Right atrium auricular region (tissue), 2 donors: ENCODE results near the gene SH2D3A. TPM values are rescaled to one million over a fixed set of nuclear protein-coding genes. Genes with fewer than 3 reads are reported as not detected.
"Not testable (repeated sequence)": the region's sequence is repeated elsewhere in the genome, so short reads cannot be mapped to it uniquely, and the experiment has no call there.

Source experiments
- DNase-seq: peaks from one replicate; pipeline ENCODE4 v3.0.0-alpha.2; 2019; ENCODE audit warnings: low spot score
- H3K27ac ChIP-seq, 2 donors: fragments of 200-600 bp; sonication (generic); 1 replicate in 1 of 2; 2 replicates in 1 of 2; pipeline ENCODE4 v1.5.1; 2016 to 2019
- H3K27me3 ChIP-seq, 2 donors: fragments of 200-600 bp; sonication (generic); one replicate each; pipeline versions ENCODE4 v1.5.1 to v1.6.0; 2017 to 2019
- H3K36me3 ChIP-seq: fragments of 200-600 bp; sonication (generic); one replicate; pipeline ENCODE4 v1.5.1; 2016
- H3K4me1 ChIP-seq, 2 donors: fragments of 200-600 bp; sonication (generic); one replicate each; pipeline versions ENCODE4 v1.5.1 to v1.6.0; 2017 to 2019
- H3K4me3 ChIP-seq, 2 donors: fragments of 200-600 bp; sonication (generic); 1 replicate in 1 of 2; 2 replicates in 1 of 2; pipeline ENCODE4 v1.5.1; 2017 to 2019; ENCODE audit warnings: mild to moderate bottlenecking in 1 of 2, moderate library complexity in 1 of 2
- H3K9me3 ChIP-seq, 2 donors: fragments of 200-600 bp; sonication (generic); one replicate each; pipeline ENCODE4 v1.5.1; 2019
- total RNA-seq, 2 donors: library from RNA; depleted of rRNA; stranded (reverse); fragments of >200 nt; gene quantifications; one replicate each; pipeline ENCODE4 v1.1.0, GENCODE V29; 2016
- TF ChIP-seq, protein P1 (sequence below), 2 donors: fragments of 200-600 bp; sonication (generic); IDR thresholded peaks; one replicate each; pipeline ENCODE4 v1.5.1; 2019; ENCODE audit warnings: antibody characterized with exemption in 2 of 2

SH2D3A gene
- total RNA-seq, 2 donors from 2014 or later, result not detected

DNA sequence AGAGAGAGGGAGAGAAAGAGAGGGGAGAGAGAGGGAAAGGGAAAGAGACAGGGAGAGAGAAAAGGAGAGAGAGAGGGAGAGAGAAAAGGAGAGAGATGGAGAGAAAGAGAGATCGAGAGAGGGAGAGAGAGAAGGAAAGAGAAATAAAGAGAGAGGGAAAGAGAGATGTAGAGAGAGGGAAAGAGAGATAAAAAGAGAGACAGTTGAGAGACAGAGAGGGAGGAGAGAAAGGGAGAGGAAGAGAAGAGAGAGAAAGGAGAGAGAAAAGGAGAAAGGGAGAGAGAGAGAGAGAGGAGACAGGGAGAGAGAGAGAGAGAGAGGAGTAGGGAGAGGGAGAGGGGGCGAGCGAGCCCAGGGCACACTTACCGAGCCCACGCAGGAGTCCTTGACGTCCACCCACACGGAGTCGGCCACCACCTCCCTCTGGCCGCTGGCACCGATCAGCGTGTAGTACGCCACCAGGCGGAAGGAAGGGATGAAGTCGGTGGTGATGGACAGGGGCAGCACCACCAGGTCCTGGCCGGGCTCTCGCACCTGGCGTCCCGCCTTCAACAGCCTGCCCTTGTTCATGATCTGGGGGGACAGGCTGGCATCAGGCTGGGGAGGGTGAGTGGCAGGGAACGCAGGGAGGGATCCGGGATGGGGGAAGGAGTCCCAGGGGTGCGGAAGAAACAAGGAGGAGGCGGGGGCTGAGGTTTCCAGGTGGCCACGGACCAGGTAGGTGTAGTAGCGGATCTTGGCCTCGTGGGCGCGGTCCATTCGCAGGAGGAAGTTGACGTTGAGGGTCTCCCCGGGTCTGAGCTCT is 56.8 kb downstream of the SH2D3A start:
- no peak for DNase-seq
- TF ChIP-seq, protein P1, sequence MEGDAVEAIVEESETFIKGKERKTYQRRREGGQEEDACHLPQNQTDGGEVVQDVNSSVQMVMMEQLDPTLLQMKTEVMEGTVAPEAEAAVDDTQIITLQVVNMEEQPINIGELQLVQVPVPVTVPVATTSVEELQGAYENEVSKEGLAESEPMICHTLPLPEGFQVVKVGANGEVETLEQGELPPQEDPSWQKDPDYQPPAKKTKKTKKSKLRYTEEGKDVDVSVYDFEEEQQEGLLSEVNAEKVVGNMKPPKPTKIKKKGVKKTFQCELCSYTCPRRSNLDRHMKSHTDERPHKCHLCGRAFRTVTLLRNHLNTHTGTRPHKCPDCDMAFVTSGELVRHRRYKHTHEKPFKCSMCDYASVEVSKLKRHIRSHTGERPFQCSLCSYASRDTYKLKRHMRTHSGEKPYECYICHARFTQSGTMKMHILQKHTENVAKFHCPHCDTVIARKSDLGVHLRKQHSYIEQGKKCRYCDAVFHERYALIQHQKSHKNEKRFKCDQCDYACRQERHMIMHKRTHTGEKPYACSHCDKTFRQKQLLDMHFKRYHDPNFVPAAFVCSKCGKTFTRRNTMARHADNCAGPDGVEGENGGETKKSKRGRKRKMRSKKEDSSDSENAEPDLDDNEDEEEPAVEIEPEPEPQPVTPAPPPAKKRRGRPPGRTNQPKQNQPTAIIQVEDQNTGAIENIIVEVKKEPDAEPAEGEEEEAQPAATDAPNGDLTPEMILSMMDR (IDR thresholded peaks at IDR 0.05), result no peak
- Histone ChIP-seq H3K27ac (no peak overlapping the region), H3K4me1 (no peaks in the 10 kb centered on the region), H3K4me3 (no peak overlapping the region), H3K36me3 (no peaks in the 10 kb centered on the region), H3K27me3 (no peaks in the 10 kb centered on the region), H3K9me3 (no peaks in the 10 kb centered on the region)

DNA sequence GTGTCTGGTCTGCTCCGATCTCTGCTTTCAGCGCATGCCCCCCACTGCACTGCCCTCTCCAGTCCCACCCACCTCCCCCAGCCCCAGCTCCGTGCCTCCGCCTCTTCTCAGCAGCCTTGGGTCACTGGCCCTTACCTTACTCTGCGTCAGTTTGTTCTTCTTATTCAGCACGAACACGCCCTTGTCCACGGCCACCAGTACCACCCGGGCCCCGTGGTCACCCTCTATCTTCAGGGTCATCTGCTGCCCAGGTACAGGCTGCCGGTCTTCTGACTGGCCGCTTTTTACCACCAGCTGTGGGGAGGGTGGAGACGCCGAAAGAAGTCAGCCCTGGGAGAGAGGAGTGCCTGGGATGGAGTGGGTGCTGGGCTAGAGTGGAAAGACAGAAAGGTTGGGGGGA is 57.7 kb downstream of the SH2D3A start:
- no peak overlapping the region for H3K27ac ChIP-seq
- H3K9me3 ChIP-seq, result no peaks in the 10 kb centered on the region
- no peaks in the 10 kb centered on the region for H3K27me3 ChIP-seq
- H3K36me3 ChIP-seq, result no peaks in the 10 kb centered on the region
- TF ChIP-seq, protein P1 (IDR thresholded peaks at IDR 0.05), result no peak
- no peaks in the 10 kb centered on the region for H3K4me1 ChIP-seq
- no peak overlapping the region for H3K4me3 ChIP-seq
- DNase-seq, result no peak

DNA sequence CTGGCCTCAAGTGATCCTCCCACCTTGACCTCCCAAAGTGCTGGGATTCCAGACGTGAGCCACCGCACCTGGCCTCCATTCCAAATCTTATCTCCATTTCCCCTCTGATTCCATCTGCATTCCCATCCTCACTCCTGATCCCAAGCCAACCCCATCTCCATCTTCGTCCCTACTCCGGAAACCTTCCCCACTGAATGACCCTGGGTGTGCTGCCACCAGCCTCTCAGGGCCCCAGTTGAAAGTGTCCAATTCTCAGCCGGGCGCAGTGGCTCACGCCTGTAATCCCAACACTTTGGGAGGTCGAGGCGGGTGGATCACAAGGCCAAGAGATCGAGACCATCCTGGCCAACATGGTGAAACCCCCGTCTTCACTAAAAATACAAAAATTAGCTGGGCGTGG is 58.3 kb downstream of the SH2D3A start:
- H3K9me3 ChIP-seq, H3K4me1 ChIP-seq, DNase-seq, H3K4me3 ChIP-seq, H3K36me3 ChIP-seq, H3K27me3 ChIP-seq, H3K27ac ChIP-seq: not testable (repeated sequence)

DNA sequence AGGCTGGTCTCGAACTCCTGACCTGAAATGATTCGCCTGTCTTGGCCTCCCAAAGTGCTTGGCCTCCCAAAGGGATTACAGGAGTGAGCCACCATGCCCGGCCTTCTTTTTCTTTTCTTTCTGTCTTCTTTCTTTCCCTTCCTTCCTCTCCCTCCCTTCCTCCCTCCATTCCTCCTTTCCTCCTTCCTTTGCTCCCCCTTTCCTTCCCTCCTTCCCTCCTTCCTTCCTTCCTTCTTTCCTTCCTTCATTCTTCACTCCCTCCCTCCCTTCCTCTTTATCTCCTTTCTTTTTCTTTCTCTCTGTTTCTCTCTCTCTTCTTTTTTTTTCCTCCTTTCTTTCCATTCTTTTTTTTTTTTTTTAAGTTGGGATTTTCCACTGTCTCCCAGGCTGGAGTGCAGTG is 58.9 kb downstream of the SH2D3A start:
- Histone ChIP-seq H3K36me3 (no peaks in the 10 kb centered on the region), H3K4me1 (no peaks in the 10 kb centered on the region), H3K27me3 (no peaks in the 10 kb centered on the region), H3K4me3 (no peak overlapping the region), H3K27ac (no peak overlapping the region), H3K9me3 (no peaks in the 10 kb centered on the region)
- no peak for DNase-seq
- TF ChIP-seq, protein P1 (IDR thresholded peaks at IDR 0.05), result no peak

DNA sequence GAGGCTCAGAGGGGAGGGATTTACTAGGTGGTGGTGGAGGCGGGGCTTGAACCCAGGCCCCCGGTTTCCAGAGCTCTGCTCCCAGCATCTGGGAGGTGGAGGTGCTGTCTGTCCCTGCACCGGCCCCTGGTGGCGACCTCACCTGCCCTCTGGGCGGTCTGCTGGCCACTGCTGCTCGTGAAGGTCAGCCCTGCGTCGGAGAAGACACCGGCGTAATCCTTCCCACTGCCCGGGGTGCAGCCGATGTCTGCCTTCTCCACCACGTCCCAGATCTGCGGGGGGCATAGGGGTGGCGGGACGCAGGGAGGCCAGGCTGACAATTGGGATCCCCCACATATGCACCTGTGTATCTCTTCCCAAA is 59.6 kb downstream of the SH2D3A start:
- TF ChIP-seq, protein P1 (IDR thresholded peaks at IDR 0.05), result no peak
- Histone ChIP-seq H3K4me1 (no peaks in the 10 kb centered on the region), H3K4me3 (no peak overlapping the region), H3K36me3 (no peaks in the 10 kb centered on the region), H3K27me3 (no peaks in the 10 kb centered on the region), H3K27ac (no peak overlapping the region), H3K9me3 (no peaks in the 10 kb centered on the region)
- DNase-seq, result no peak

DNA sequence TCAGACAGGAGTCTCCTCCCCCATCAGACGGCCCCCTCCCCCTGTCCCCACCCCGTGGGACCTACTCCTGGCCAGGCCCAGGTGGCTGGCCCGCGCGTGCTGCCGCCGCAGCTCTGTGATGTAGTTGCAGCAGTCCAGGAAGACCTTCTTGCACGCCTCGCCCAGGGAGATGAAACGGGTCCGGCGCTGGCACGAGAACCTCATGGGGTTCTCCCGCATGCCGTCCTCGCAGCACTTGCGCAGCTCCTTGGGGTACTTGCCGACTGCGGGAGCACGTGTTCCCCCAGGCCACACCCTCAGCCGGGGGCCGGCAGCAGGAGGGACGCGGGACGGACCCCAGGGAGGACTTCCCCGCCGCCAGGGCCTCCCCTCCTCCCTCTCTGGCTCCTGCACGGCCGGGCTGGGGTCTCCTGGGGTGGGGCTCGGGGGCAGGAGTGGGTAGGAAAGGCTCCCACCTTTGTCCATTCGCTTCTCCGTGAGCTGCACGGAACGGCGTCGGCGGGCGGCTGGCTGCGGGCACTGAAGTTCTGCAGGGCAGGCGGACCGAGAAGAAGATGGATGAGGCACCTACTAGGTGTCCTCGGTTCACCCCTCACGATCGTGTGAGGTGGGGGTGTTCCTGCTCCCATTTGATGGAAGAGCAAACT is 60.1 kb downstream of the SH2D3A start:
- Histone ChIP-seq H3K27me3 (no peaks in the 10 kb centered on the region), H3K27ac (no peak overlapping the region), H3K4me1 (no peaks in the 10 kb centered on the region), H3K4me3 (no peak overlapping the region), H3K9me3 (no peaks in the 10 kb centered on the region), H3K36me3 (no peaks in the 10 kb centered on the region)
- TF ChIP-seq, protein P1 (IDR thresholded peaks at IDR 0.05), result no peak
- DNase-seq, result no peak
